Esophagus muscularis mucosa (tissue), 3 donors: ENCODE measurements around the gene UNC5B.

Source experiments
- CTCF ChIP-seq, 3 experiments: fragments of 200-600 bp in 2 of 3; fragments of 450-650 bp in 1 of 3; sonication (generic) in 2 of 3; IDR thresholded peaks; one replicate each; pipeline ENCODE4 v1.5.1; 2017 to 2019; ENCODE audit warnings: antibody characterized with exemption in 3 of 3, mild to moderate bottlenecking in 2 of 3, moderate library complexity in 1 of 3
- POLR2A ChIP-seq: fragments of 450-650 bp; IDR thresholded peaks from one replicate; pipeline ENCODE4 v1.6.1; 2017; ENCODE audit warnings: antibody characterized with exemption, moderate library complexity, mild to moderate bottlenecking, low read depth

GRCh38 chr10:71259815-71260501, 47.6 kb downstream of the UNC5B start:
- TF ChIP-seq CTCF (IDR thresholded peaks at IDR 0.05) (no peak), POLR2A (no peak)
